BJ (cell line): ENCODE data around the gene LPGAT1. TPM values are rescaled to one million over a fixed set of nuclear protein-coding genes. Genes with fewer than 3 reads are reported as not detected.

Experiments used
- CTCF ChIA-PET: fragments of 350-600 bp; formaldehyde crosslinking; extraction: SDS; loops from one replicate; lab custom pipeline; 2021; ENCODE audit warnings: antibody characterized with exemption, inconsistent platforms; lab: Yijun Ruan, JAX
- POLR2A ChIA-PET: fragments of 300-600 bp; sonication (Branson Sonifier 250); formaldehyde crosslinking; extraction: SDS; loops from one replicate; lab custom pipeline; 2021; ENCODE audit warnings: antibody characterized with exemption; lab: Charles Lee
- DNase-seq: peaks from one replicate; pipeline ENCODE4 v3.0.0-alpha.2; 2011; ENCODE audit warnings: low read depth
- H3K27me3 ChIP-seq: 2 replicates; pipeline ENCODE4 v1.6.0; 2011; ENCODE audit warnings: low read length; ENCODE audit not compliant: control insufficient read depth, insufficient read depth
- H3K36me3 ChIP-seq: 2 replicates; pipeline ENCODE4 v1.5.1; 2011; ENCODE audit warnings: low read length; ENCODE audit not compliant: control insufficient read depth, insufficient read depth
- H3K4me3 ChIP-seq: 2 replicates; pipeline ENCODE4 v1.5.1; 2011; ENCODE audit warnings: low read depth, mild to moderate bottlenecking, control low read depth, low read length
- polyA plus RNA-seq: library from polyadenylated mRNA; depleted of rRNA; stranded (reverse); fragments of >200 nt; gene quantifications from 2 replicates; pipeline ENCODE4 v1.2.3, GENCODE V29; 2011
- TF ChIP-seq, protein P1 (sequence below): IDR thresholded peaks from 2 replicates; pipeline ENCODE4 v1.5.1; 2011; ENCODE audit warnings: low read depth, mild to moderate bottlenecking, control low read depth, inconsistent platforms, low read length, moderate library complexity; ENCODE audit not compliant: insufficient read depth

Gene LPGAT1
- polyA plus RNA-seq, 1 experiment: 7.7 TPM

DNA sequence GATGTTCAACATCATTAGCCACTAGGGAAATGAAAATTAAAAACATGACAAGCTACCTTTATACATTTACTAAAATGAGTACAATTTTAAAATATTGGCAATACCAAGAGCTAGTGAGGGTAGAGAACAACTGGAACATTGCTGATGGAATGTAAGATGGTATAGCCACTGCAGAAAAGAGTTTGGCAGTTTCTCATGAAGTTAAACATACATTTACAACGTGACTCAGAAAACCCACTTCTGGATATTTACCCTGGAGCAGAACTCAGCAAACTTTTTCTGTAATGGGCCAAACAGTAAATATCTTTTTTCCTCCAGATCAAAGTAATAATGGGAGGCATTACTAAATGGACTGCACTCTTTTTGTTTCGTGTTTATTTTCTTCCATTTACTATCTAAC lies 22.1 kb downstream of the LPGAT1 start:
- CTCF ChIA-PET: interaction anchor here (0.7 kb wide), 1 partner anchor 493 kb away, joined by 3 read pairs; no protein-coding TSS in a partner anchor
- POLR2A ChIA-PET: no interaction called here

DNA sequence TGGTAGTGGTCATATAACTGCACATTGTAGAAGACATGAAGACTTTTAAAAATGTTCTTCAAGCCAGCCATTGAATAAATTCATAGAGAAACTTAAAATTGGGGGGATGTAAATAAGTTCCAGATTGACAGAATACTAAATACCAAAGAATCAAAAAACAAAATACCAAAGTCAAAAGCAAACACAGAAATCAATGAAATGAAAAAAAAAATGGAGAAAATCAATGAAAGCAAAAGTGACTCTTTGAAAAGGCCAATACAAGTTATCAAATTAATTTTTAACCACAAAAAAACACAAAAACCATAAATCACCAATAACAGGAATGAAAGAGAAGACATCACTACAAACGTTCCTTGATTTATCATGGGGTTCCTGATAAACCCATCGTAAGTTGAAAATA lies 25.6 kb downstream of the LPGAT1 start:
- CTCF ChIA-PET: no interaction called here

More for the DNA sequence above, 22.1 kb downstream of the LPGAT1 start:
- no peaks in the 10 kb centered on the region for H3K27me3 ChIP-seq
- H3K4me3 ChIP-seq: no peak overlapping the region
- no peak for DNase-seq
- peaks cover 1% of the 10 kb centered on the region; the same call in 1 of the 2 replicates for H3K36me3 ChIP-seq
- TF ChIP-seq, protein P1, sequence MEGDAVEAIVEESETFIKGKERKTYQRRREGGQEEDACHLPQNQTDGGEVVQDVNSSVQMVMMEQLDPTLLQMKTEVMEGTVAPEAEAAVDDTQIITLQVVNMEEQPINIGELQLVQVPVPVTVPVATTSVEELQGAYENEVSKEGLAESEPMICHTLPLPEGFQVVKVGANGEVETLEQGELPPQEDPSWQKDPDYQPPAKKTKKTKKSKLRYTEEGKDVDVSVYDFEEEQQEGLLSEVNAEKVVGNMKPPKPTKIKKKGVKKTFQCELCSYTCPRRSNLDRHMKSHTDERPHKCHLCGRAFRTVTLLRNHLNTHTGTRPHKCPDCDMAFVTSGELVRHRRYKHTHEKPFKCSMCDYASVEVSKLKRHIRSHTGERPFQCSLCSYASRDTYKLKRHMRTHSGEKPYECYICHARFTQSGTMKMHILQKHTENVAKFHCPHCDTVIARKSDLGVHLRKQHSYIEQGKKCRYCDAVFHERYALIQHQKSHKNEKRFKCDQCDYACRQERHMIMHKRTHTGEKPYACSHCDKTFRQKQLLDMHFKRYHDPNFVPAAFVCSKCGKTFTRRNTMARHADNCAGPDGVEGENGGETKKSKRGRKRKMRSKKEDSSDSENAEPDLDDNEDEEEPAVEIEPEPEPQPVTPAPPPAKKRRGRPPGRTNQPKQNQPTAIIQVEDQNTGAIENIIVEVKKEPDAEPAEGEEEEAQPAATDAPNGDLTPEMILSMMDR: no peak

DNA sequence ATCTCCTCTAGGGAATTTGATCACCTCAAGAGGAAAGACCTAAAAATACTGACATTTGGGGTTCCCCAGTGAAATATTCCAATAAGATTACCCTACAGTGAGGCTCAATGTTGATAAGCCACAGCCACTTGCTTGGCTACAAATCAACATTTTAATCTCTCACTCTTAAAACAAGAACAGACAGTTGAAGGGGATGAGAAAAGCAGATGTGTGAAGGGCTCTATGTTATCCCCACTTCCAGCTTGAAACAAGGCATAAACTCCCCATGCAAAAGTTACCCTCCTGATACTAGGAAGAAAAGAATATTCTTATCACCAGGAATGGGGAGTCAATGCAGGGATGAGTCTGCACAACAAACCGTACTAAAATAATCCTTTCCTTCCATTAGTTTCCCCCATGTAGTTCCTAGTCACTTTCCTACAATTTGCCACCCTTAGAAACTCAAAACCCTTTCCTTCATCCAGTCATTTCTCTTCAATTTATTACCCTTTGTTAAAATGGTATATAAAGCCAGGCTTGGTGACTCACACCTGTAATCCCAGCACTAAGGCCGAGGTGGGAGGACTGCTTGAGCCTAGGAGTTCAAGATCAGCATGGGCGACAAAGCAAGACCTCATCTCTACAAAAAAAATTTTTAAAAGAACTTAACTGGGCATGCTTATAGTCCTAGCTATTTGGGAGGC lies 29.5 kb downstream of the LPGAT1 start:
- CTCF ChIA-PET: interaction anchor here (0.8 to 1.0 kb wide), 2 partner anchors 16 to 21 kb away, joined by 3 read pairs; no protein-coding TSS in a partner anchor
- H3K4me3 ChIP-seq: no peak overlapping the region
- POLR2A ChIA-PET: no interaction called here
- TF ChIP-seq, protein P1: no peak
- no peaks in the 10 kb centered on the region for H3K36me3 ChIP-seq
- no peaks in the 10 kb centered on the region for H3K27me3 ChIP-seq
- DNase-seq: no peak

More for the DNA sequence above, 25.6 kb downstream of the LPGAT1 start:
- no peaks in the 10 kb centered on the region for H3K27me3 ChIP-seq
- TF ChIP-seq, protein P1: no peak
- POLR2A ChIA-PET: no interaction called here
- H3K4me3 ChIP-seq: no peak overlapping the region
- DNase-seq: no peak
- H3K36me3 ChIP-seq: no peaks in the 10 kb centered on the region

DNA sequence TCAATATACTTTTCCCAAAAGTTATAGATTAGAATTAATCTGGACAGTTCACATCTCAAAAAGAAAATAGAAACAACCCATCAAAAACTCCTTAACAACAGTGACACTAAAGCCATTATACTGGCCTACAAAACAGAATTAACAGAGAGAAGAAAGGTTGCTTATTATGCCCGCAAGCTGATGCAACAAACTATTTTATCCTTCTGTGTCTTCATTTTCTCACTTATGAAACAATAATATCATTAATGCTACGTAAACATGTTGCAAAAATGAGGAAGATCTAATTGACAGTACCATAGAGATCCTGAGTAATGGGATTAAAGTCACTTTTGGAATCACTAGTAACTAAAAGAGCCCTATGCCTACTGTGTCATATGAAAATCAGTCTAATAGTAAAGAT lies 32.6 kb downstream of the LPGAT1 start:
- Histone ChIP-seq H3K4me3 (no peak overlapping the region), H3K27me3 (no peaks in the 10 kb centered on the region), H3K36me3 (no peaks in the 10 kb centered on the region)
- ChIA-PET POLR2A (no interaction called here), CTCF (no interaction called here)
- DNase-seq: no peak
- TF ChIP-seq, protein P1: no peak

DNA sequence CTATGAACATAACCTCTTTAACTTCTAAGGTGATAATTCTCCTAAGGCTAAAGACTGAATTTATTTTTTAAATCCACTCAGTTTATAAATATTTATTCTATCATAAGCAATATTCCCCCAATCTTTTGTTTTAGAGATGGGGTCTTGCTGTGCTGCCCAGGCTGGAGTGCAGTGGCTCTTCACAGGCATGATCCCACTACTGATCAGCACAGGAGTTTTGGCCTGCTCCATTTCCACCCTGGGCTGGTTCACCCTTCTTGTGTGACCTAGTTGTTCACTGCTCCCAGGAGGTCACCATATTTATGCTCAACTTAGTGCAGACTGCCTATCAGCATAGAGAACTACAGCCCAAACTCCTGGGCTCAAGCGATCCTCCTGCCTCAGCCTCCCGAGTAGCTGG lies 38.6 kb downstream of the LPGAT1 start:
- H3K36me3 ChIP-seq: peaks cover 4% of the 10 kb centered on the region
- CTCF ChIA-PET: interaction anchor here (2.3 kb wide), 1 partner anchor 11 kb away, joined by 5 read pairs; no protein-coding TSS in a partner anchor
- H3K27me3 ChIP-seq: no peaks in the 10 kb centered on the region
- no peak for DNase-seq
- POLR2A ChIA-PET: no interaction called here
- no peak overlapping the region for H3K4me3 ChIP-seq
- TF ChIP-seq, protein P1: no peak
